ENCODE results near the gene NPHP4.

- TF ChIP-seq YY1 (IDR thresholded peaks at IDR 0.05; ENCODE audit: low read depth, low read length) = no peak
- no peak for TF ChIP-seq RELA (IDR thresholded peaks at IDR 0.05; ENCODE audit: borderline replicate concordance, partially characterized antibody)
- TF ChIP-seq, protein P1, sequence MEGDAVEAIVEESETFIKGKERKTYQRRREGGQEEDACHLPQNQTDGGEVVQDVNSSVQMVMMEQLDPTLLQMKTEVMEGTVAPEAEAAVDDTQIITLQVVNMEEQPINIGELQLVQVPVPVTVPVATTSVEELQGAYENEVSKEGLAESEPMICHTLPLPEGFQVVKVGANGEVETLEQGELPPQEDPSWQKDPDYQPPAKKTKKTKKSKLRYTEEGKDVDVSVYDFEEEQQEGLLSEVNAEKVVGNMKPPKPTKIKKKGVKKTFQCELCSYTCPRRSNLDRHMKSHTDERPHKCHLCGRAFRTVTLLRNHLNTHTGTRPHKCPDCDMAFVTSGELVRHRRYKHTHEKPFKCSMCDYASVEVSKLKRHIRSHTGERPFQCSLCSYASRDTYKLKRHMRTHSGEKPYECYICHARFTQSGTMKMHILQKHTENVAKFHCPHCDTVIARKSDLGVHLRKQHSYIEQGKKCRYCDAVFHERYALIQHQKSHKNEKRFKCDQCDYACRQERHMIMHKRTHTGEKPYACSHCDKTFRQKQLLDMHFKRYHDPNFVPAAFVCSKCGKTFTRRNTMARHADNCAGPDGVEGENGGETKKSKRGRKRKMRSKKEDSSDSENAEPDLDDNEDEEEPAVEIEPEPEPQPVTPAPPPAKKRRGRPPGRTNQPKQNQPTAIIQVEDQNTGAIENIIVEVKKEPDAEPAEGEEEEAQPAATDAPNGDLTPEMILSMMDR (IDR thresholded peaks at IDR 0.05 in 2 of 3, conservative IDR thresholded peaks at IDR 0.05 in 1 of 3; ENCODE audit: control insufficient read depth in 2 of 3, extremely low read depth in 1 of 3, insufficient read depth in 1 of 3, low read depth in 3 of 3, low read length in 3 of 3) = no peak
- no peak for TF ChIP-seq ZBTB4 (CRISPR knock-in tag; IDR thresholded peaks at IDR 0.05)
- TF ChIP-seq ZNF24 (IDR thresholded peaks at IDR 0.05) = no peak
- no peak for TF ChIP-seq TCF12 (IDR thresholded peaks at IDR 0.05; ENCODE audit: low read depth, low read length)
- TF ChIP-seq CEBPB (IDR thresholded peaks at IDR 0.05; ENCODE audit: borderline replicate concordance in 1 of 2, low read depth in 2 of 2, low read length in 2 of 2) = no peak
- TF ChIP-seq, protein P2, sequence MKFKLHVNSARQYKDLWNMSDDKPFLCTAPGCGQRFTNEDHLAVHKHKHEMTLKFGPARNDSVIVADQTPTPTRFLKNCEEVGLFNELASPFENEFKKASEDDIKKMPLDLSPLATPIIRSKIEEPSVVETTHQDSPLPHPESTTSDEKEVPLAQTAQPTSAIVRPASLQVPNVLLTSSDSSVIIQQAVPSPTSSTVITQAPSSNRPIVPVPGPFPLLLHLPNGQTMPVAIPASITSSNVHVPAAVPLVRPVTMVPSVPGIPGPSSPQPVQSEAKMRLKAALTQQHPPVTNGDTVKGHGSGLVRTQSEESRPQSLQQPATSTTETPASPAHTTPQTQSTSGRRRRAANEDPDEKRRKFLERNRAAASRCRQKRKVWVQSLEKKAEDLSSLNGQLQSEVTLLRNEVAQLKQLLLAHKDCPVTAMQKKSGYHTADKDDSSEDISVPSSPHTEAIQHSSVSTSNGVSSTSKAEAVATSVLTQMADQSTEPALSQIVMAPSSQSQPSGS (IDR thresholded peaks at IDR 0.05; ENCODE audit: low read length) = no peak
These were observed 26.6 kb downstream of the NPHP4 start for GRCh38 chr1:5965586-5966131.

All from GM12878 (cell line).